MCF 10A (cell line): Measurements from ENCODE around the gene OCIAD2. TPM values are rescaled to one million over a fixed set of nuclear protein-coding genes. Genes with fewer than 3 reads are reported as not detected.
"Not testable (repeated sequence)": the region's sequence is repeated elsewhere in the genome, so short reads cannot be mapped to it uniquely, and the experiment has no call there.

ENCODE experiments used
- BruUV-seq: library from RNA; stranded (reverse); fragments of 400-500 nt; replicated peaks from 2 replicates; lab custom pipeline; 2021; lab: Mats Ljungman, UMichigan
- CTCF ChIA-PET: fragments of 300-600 bp; sonication (Branson Sonifier 250); formaldehyde crosslinking; extraction: SDS; loops from one replicate; lab custom pipeline; 2021; ENCODE audit warnings: antibody characterized with exemption, inconsistent platforms; lab: Yijun Ruan, JAX
- POLR2A ChIA-PET: fragments of 300-600, 350-650 bp; sonication (Branson Sonifier 250); formaldehyde crosslinking; extraction: SDS; loops from one replicate; lab custom pipeline; 2020; ENCODE audit warnings: antibody characterized with exemption, inconsistent platforms; lab: Yijun Ruan, JAX
- DNase-seq: peaks from one replicate; pipeline ENCODE4 v3.0.0-alpha.2; 2018; ENCODE audit not compliant: unreplicated experiment
- H3K27ac Mint-ChIP-seq: one replicate; pipeline ENCODE4 v1.8.0; 2022; ENCODE audit warnings: mild to moderate bottlenecking, low read depth, mixed read lengths; ENCODE audit not compliant: unreplicated experiment
- H3K27me3 Mint-ChIP-seq: one replicate; pipeline ENCODE4 v1.8.0; 2022; ENCODE audit warnings: mixed read lengths; ENCODE audit not compliant: insufficient read depth, unreplicated experiment
- H3K36me3 Mint-ChIP-seq: one replicate; pipeline ENCODE4 v1.8.0; 2022; ENCODE audit warnings: mild to moderate bottlenecking, moderate library complexity, mixed read lengths; ENCODE audit not compliant: insufficient read depth, unreplicated experiment
- H3K4me1 Mint-ChIP-seq: one replicate; pipeline ENCODE4 v1.8.0; 2022; ENCODE audit warnings: mixed read lengths; ENCODE audit not compliant: insufficient read depth, unreplicated experiment
- H3K4me3 Mint-ChIP-seq: one replicate; pipeline ENCODE4 v1.8.0; 2022; ENCODE audit warnings: mild to moderate bottlenecking, moderate library complexity, mixed read lengths; ENCODE audit not compliant: unreplicated experiment
- H3K9me3 Mint-ChIP-seq: one replicate; pipeline ENCODE4 v1.8.0; 2022; ENCODE audit warnings: mixed read lengths; ENCODE audit not compliant: unreplicated experiment
- CTCF ChIP-seq: fragments of 200-600 bp; IDR thresholded peaks from one replicate; pipeline ENCODE4 v1.8.0; 2022; ENCODE audit warnings: antibody characterized with exemption, mild to moderate bottlenecking; ENCODE audit not compliant: unreplicated experiment
- intact Hi-C: fragments of 100-400 bp; cut with micrococcal nuclease; formaldehyde crosslinking; loops from 2 replicates; pipeline ENCODE4 v1.14.1; 2022
- total RNA-seq: library from RNA; stranded (reverse); gene quantifications from 2 replicates; pipeline ENCODE4 v1.2.3, GENCODE V29; 2022

The OCIAD2 gene
- total RNA-seq, 1 experiment from 2014 or later, result 94.1 TPM

- Mint-ChIP-seq H3K27ac (no peak overlapping the region), H3K4me3 (no peak overlapping the region), H3K9me3 (no peaks in the 10 kb centered on the region), H3K36me3 (no peaks in the 10 kb centered on the region), H3K27me3 (no peaks in the 10 kb centered on the region), H3K4me1 (peaks cover 8% of the 10 kb centered on the region)
- no peak for TF ChIP-seq CTCF
- ChIA-PET CTCF (no interaction called here), POLR2A (interaction anchor here (0.9 kb wide), 1 partner anchor 23 kb away, joined by 3 read pairs; no protein-coding TSS in a partner anchor)
- intact Hi-C loops, result no loop called here
- DNase-seq, result no peak
- no TSS peak for BruUV-seq
Observed at GRCh38 chr4:48937033-48937432, 30.5 kb upstream of the OCIAD2 start.

GRCh38 chr4:48931459-48931858 lies 24.9 kb upstream of the OCIAD2 start:
- intact Hi-C loops, result no loop called here
- no peak for TF ChIP-seq CTCF
- H3K36me3 Mint-ChIP-seq, result no peaks in the 10 kb centered on the region
- no peaks in the 10 kb centered on the region for H3K27me3 Mint-ChIP-seq
- ChIA-PET POLR2A (interaction anchor here (1.0 to 1.5 kb wide), 2 partner anchors 12 to 19 kb away, joined by 3 to 4 read pairs; no protein-coding TSS in a partner anchor), CTCF (interaction anchor here (1.2 to 1.6 kb wide), 2 partner anchors 13 to 33 kb away, joined by 3 to 10 read pairs; no protein-coding TSS in a partner anchor)
- H3K4me1 Mint-ChIP-seq, result no peaks in the 10 kb centered on the region
- H3K9me3 Mint-ChIP-seq, result peaks cover 6% of the 10 kb centered on the region
- H3K4me3 Mint-ChIP-seq, result no peak overlapping the region
- no TSS peak for BruUV-seq
- no peak for DNase-seq
- H3K27ac Mint-ChIP-seq, result no peak overlapping the region

- no peak for TF ChIP-seq CTCF
- Mint-ChIP-seq H3K27me3 (no peaks in the 10 kb centered on the region), H3K36me3 (no peaks in the 10 kb centered on the region), H3K4me3 (no peak overlapping the region), H3K4me1 (no peaks in the 10 kb centered on the region), H3K9me3 (peaks cover 6% of the 10 kb centered on the region), H3K27ac (no peak overlapping the region)
- ChIA-PET CTCF (interaction anchor here (1.2 to 1.6 kb wide), 2 partner anchors 14 to 34 kb away, joined by 3 to 10 read pairs; no protein-coding TSS in a partner anchor), POLR2A (no interaction called here)
- DNase-seq, result no peak
- no TSS peak for BruUV-seq
- intact Hi-C loops, result no loop called here
Observed at GRCh38 chr4:48930654-48931053, 24.1 kb upstream of the OCIAD2 start.

DNA sequence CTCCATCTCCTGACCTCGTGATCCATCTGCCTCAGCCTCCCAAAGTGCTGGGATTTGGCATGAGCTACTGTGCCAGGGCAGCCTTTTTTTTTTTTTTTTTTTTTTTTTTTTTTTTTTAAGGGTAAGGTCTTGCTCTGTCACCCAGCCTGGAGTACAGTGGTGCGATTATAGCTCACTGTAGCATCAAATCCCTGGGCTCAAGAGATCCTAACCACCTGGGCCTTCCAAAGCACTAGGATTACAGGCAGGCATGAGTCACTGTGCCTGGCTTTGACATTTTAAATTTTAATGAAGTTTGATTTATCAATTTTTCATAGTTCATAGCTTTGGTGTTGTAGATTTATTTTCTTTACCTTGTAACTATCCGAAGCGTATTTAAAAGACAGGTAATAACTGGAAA lies 17.8 kb upstream of the OCIAD2 start:
- H3K4me3 Mint-ChIP-seq, result no peak overlapping the region
- no peak for TF ChIP-seq CTCF
- no peaks in the 10 kb centered on the region for H3K9me3 Mint-ChIP-seq
- DNase-seq, result no peak
- intact Hi-C loops, result no loop called here
- H3K27ac Mint-ChIP-seq, result no peak overlapping the region
- no TSS peak for BruUV-seq
- POLR2A ChIA-PET, result interaction anchor here (1.1 kb wide), 2 partner anchors 11 to 17 kb away, joined by 3 read pairs; no protein-coding TSS in a partner anchor
- no peaks in the 10 kb centered on the region for H3K27me3 Mint-ChIP-seq
- CTCF ChIA-PET, result interaction anchor here (0.6 to 1.3 kb wide), 5 partner anchors 11 to 995 kb away, joined by 3 to 13 read pairs (median 3); no protein-coding TSS in a partner anchor
- no peaks in the 10 kb centered on the region for H3K4me1 Mint-ChIP-seq
- no peaks in the 10 kb centered on the region for H3K36me3 Mint-ChIP-seq

DNA sequence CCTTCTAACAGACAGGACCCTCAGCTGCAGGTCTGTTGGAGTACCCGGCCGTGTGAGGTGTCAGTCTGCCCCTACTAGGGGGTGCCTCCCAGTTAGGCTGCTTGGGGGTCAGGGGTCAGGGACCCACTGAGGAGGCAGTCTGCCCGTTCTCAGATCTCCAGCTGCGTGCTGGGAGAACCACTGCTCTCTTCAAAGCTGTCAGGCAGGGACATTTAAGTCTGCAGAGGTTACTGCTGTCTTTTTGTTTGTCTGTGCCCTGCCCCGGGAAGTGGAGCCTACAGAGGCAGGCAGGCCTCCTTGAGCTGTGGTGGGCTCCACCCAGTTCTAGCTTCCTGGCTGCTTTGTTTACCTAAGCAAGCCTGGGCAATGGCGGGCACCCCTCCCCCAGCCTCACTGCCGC lies 16.5 kb upstream of the OCIAD2 start:
- H3K27me3 Mint-ChIP-seq, DNase-seq, H3K36me3 Mint-ChIP-seq, H3K27ac Mint-ChIP-seq, H3K4me3 Mint-ChIP-seq, H3K4me1 Mint-ChIP-seq, BruUV-seq, CTCF ChIA-PET, H3K9me3 Mint-ChIP-seq, POLR2A ChIA-PET, intact Hi-C loops: not testable (repeated sequence)
